Measurements from ENCODE around the gene CPZ.

CPZ gene

DNA sequence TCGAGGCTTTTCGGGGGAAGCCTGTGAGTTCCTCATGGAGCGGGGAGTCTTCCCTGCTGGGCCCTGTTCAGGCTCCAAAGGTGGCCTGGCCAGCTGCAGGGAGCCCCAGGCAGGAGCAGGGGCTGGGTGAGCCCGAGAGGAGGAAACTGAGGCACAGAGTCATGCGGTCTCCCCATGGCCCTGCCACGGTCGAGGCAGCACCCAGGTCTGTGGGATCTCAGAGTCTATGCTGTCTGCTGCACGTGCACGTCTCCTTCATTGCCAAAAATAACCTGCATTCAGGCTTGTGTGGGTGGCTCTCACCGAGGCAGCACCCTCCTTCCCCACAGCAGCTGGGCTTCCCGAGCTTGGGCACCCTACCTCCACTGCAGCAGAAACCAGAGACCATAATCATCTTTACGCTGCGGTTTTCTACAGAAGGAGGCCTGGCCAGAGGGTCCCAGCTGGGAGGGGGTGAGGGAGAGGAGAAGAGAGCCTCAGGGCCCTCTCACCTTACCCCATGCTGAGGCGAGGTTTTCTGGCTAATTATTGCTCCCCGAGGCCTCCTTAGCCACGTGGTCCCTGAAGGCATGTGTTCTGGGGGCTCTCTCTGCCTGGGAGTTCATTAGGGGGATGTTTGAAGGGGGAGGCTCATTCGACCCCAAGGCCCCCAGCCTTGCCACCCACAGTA lies 64.3 kb downstream of the CPZ start:
- no peak for FAIRE-seq

DNA sequence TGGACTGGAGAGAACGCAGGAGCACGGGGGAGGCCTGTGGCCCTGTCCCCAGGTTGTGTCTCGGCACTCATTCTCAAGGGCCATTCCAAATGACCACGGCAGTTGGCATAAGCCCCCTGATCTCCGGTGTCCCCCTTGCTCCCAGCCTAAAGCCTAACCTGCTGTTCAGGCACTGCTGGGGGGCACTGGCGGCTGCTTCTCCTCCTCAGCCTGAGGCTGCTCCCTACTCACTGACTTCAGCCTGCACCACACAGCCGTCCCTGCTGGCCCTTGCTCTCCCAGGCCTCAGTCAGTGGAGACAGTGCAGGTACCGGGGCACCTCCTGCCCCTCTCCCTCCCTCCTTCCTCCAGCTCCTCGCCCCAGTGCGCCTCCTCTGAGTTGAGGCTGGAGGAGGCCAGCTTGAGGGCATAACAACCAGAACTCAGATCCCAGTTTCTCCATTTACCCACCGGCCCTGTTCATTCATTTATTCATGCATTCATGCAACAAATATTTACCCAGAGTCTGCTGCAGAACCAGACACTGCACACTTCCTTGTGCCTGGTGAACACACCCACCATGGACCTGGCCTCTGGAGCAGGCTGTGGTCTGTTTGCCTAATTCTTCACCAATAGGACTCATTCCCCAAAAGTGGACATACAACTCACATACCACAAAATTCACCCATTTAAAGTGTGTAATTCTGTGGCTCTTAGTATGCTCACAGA lies 65.0 kb downstream of the CPZ start:
- no peak for FAIRE-seq

DNA sequence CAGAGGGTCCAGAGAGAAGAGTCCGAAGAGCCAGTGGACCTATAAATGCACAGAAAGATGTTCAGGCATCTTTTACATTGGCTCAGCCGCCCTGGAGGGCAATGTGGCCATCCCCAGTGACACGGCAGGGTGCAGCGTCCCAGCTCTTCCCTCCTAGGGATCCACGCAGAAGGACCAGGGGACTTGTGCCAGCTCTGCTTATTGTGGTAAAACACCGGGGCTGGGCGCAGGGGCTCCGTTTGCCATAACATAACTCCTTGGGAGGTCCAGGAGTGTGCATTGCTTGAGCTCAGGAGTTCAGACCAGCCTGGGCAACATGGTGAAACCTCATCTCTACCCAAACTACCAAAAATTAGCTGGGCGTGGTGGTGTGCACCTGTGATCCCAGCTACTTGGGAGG lies 70.2 kb downstream of the CPZ start:
- no peak for FAIRE-seq

DNA sequence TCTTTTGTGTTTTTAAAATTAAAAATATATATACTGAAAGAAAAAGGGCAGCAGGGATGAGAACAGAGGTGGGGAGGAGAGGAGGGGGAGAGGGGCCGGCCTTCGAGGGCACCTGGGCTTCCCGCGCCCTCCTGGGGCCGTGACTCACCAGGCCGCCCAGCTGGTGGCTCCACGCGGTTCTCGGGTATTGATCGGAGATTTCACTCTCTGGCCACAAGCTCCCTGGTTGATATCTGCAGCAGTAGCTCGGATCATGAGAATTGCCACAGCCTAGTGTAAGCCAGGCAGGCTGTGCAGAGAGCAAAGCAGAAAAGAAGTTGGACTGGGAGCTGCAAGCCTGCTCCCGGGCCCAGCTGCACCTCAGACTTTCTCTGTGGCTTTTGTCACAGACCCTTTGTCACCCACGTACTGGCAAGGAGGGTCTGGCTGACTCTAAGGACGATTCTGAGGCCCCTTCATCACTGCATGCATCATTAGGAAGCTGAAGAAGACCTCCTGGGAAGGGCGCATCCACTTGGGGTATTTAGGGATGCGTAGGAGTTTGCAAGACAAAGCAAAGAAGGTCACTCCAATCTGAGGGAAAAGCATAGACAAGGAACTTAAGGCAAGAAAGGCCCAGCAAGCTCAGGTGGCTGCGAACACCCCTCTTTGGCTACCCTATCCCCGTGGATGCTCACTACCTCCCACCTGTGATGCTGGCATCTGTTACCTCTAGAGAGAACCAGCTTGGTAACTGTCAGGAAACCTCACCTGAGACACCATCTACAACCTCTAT lies 71.7 kb downstream of the CPZ start:
- FAIRE-seq: no peak

DNA sequence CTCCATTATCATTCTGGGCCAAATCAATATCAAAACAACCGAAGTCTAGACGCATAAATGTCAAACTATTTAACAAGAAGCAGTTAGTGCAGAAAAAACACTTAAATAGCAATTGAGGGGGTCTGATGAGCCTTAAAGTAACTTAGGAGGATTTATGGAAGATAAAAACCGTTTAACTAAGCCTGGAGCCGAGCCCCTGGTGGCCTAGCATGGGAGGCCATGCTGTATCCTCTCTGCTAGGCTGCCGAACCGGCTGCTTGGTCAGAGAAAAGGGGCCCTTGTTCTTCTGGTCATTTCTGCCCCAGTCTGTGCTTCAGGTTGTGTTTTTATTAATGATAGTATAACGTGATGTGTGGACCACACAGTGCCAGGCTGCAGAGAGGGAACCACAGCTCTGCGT lies 72.4 kb downstream of the CPZ start:
- FAIRE-seq: no peak

DNA sequence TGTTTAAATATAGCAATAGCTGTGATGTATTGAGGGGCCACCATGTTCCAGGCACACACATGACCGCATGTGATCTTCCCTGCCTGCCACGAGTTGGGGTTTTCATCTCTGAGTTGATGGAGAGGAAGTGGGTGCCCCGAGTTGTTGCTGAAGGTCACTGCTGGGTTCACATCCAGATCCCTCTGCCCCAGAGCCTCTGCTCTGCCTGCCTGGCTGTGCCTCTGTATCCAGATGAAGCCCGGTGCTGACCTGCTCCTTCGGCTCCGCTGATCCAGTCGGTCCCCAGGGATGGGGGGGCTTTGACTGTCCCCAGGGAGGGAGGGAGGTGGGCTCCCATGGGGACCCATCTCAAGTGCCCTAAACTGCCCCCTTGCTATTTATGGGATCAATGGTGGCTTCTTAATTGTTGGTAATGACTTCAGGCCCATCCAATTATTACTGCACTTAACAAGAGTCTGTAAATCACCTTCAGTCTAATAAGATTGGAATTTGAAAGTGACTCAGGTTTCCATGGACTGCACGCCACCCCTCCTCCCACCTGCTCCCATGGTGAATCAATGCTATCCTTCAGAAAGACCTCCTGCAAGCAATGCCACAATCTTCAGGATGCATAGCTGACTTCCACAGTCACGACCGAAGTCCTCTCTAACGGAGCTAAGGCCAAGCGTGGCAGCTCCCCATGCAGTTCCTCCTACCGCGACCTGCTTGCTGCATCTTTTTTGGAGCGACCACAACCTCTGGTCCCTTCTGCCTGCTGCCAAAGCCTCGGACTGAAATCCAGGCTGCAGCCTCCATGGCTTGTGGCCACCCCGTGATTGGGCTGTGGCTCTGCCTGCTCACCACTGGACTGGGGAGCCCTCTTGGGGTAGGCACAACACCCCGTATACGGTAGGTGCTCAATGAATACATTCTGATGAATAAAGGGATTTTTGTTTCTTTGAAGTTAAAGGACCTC lies 73.1 kb downstream of the CPZ start:
- FAIRE-seq: no peak

DNA sequence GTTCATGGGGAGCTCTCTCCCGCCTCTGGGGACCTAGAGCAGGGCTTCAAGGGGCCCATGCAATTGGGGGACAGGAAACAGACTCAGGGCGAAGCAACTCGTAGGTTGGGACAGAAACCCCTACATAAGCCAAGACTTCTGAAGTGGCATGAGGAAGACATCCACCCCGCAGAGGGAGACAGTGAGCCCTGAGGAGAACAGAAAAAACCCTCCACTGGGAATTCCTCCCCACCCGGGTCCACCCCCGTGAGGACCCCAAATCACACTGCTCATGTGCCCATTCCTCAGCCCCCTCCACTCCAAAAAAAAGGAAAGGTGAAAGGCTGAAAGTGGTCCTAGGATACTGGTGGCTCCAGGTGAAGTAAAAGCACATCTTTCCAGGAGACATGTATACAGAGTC lies 74.0 kb downstream of the CPZ start:
- FAIRE-seq: no peak
